SH-SY5Y (cell line): ENCODE data around the gene TEX14.

ENCODE experiments used
- GATA2 ChIP-seq: IDR thresholded peaks from 2 replicates; pipeline ENCODE4 v1.6.1; 2011; ENCODE audit warnings: mild to moderate bottlenecking, low read depth, low read length
- GATA3 ChIP-seq: IDR thresholded peaks from 2 replicates; pipeline ENCODE4 v1.6.1; 2011; ENCODE audit warnings: low read depth, mild to moderate bottlenecking, low read length, moderate library complexity

- TF ChIP-seq GATA3 (no peak), GATA2 (no peak)
Observed at GRCh38 chr17:58568044-58568799, 123.6 kb downstream of the TEX14 start.
